GM10248 (cell line): ENCODE data around the gene GBP3.
A peak's percentile ranks its signal among the peaks of the same experiment; 100 is the strongest.
"Not testable (repeated sequence)": the region's sequence is repeated elsewhere in the genome, so short reads cannot be mapped to it uniquely, and the experiment has no call there.

Source experiments
- CTCF ChIA-PET: fragments of 300-600 bp; sonication (Branson Sonifier 250); formaldehyde crosslinking; extraction: SDS; loops from one replicate; lab custom pipeline; 2021; ENCODE audit warnings: antibody characterized with exemption; lab: Yijun Ruan, JAX
- POLR2A ChIA-PET: fragments of 350-650 bp; sonication (Branson Sonifier 250); formaldehyde crosslinking; extraction: SDS; loops from one replicate; lab custom pipeline; 2020; ENCODE audit warnings: antibody characterized with exemption; lab: Yijun Ruan, JAX
- DNase-seq: peaks from one replicate; pipeline ENCODE4 v3.0.0; 2012; ENCODE audit errors: extremely low spot score
- CTCF ChIP-seq: IDR thresholded peaks from 2 replicates; pipeline ENCODE4 v1.5.1; 2012; ENCODE audit warnings: mild to moderate bottlenecking, low read depth; ENCODE audit errors: extremely low read depth, missing control alignments, control extremely low read depth

Gene GBP3

GRCh38 chr1:89041119-89041641, 18.5 kb upstream of the GBP3 start:
- CTCF ChIA-PET: interaction anchor here (0.9 to 1.7 kb wide), 7 partner anchors 8 to 317 kb away, joined by 3 to 5 read pairs (median 4); no protein-coding TSS in a partner anchor
- peak; percentile 41 for DNase-seq
- TF ChIP-seq CTCF: no peak
- POLR2A ChIA-PET: interaction anchor here (0.8 to 1.1 kb wide), 2 partner anchors 24 to 150 kb away, joined by 3 read pairs; partner anchors contain the start of genes GBP1 and GTF2B

GRCh38 chr1:89040315-89040626, 17.6 kb upstream of the GBP3 start:
- TF ChIP-seq CTCF: no peak
- ChIA-PET CTCF (interaction anchor here (1.0 to 1.1 kb wide), 2 partner anchors 20 to 318 kb away, joined by 3 read pairs; no protein-coding TSS in a partner anchor), POLR2A (no interaction called here)
- no peak for DNase-seq

GRCh38 chr1:89037186-89037585, 14.5 kb upstream of the GBP3 start:
- POLR2A ChIA-PET: no interaction called here
- no peak for TF ChIP-seq CTCF
- CTCF ChIA-PET: no interaction called here
- peak; percentile 22 for DNase-seq

GRCh38 chr1:89035080-89035479, 12.4 kb upstream of the GBP3 start:
- TF ChIP-seq CTCF: no peak
- ChIA-PET CTCF (interaction anchor here (0.9 to 1.4 kb wide), 3 partner anchors 11 to 15 kb away, joined by 3 to 4 read pairs (median 4); partner anchors contain the start of gene GBP3), POLR2A (no interaction called here)
- no peak for DNase-seq

- POLR2A ChIA-PET, DNase-seq: not testable (repeated sequence)
- CTCF ChIA-PET: interaction anchor here (1.2 to 1.6 kb wide), 3 partner anchors 12 to 14 kb away, joined by 4 to 6 read pairs (median 4); partner anchors contain the start of gene GBP3
These were observed 11.3 kb upstream of the GBP3 start for GRCh38 chr1:89034004-89034403.

- POLR2A ChIA-PET, CTCF ChIA-PET, DNase-seq: not testable (repeated sequence)
These were observed 6.4 kb upstream of the GBP3 start for GRCh38 chr1:89029051-89029450.

GRCh38 chr1:89025928-89026327, 3.3 kb upstream of the GBP3 start:
- TF ChIP-seq CTCF: no peak
- CTCF ChIA-PET: interaction anchor here (1.2 kb wide), 1 partner anchor 9 kb away, joined by 3 read pairs; no protein-coding TSS in a partner anchor
- POLR2A ChIA-PET: no interaction called here
- DNase-seq: no peak
